ES-I3 (cell line): ENCODE results near the gene ZFAND6.
"Not testable (repeated sequence)": the region's sequence is repeated elsewhere in the genome, so short reads cannot be mapped to it uniquely, and the experiment has no call there.

Source experiments
- H3K36me3 ChIP-seq: 2 replicates; pipeline ENCODE4 v1.6.1; 2013; ENCODE audit warnings: mild to moderate bottlenecking, low read length, control low read depth, moderate library complexity; ENCODE audit not compliant: insufficient read depth
- H3K4me1 ChIP-seq: 2 replicates; pipeline ENCODE4 v1.6.1; 2013; ENCODE audit warnings: mild to moderate bottlenecking, control low read depth, low read length; ENCODE audit not compliant: insufficient read depth
- H3K9ac ChIP-seq: 2 replicates; pipeline ENCODE4 v1.6.1; 2013; ENCODE audit warnings: low read depth, mild to moderate bottlenecking, low read length, moderate library complexity
- H3K9me3 ChIP-seq: 2 replicates; pipeline ENCODE4 v1.6.1; 2013; ENCODE audit warnings: mild to moderate bottlenecking, low read length, moderate library complexity; ENCODE audit not compliant: control insufficient read depth, insufficient read depth

The ZFAND6 gene

GRCh38 chr15:80153900-80154299 is 94.4 kb downstream of the ZFAND6 start:
- no peaks in the 10 kb centered on the region for H3K9me3 ChIP-seq
- H3K4me1 ChIP-seq: peaks cover 19% of the 10 kb centered on the region
- H3K9ac ChIP-seq: peak overlapping the region; percentile 76; the same call in 1 of the 2 replicates
- no peaks in the 10 kb centered on the region for H3K36me3 ChIP-seq

- no peaks in the 10 kb centered on the region for H3K36me3 ChIP-seq
- H3K9me3 ChIP-seq: no peaks in the 10 kb centered on the region
- H3K9ac ChIP-seq: no peak overlapping the region
- peaks cover 19% of the 10 kb centered on the region for H3K4me1 ChIP-seq
Observed at GRCh38 chr15:80154336-80154735, 94.9 kb downstream of the ZFAND6 start.

GRCh38 chr15:80155001-80155377 is 95.5 kb downstream of the ZFAND6 start:
- no peaks in the 10 kb centered on the region for H3K36me3 ChIP-seq
- no peaks in the 10 kb centered on the region for H3K9me3 ChIP-seq
- peaks cover 19% of the 10 kb centered on the region for H3K4me1 ChIP-seq
- H3K9ac ChIP-seq: no peak overlapping the region

- not testable (repeated sequence) for H3K9me3 ChIP-seq, H3K9ac ChIP-seq, H3K36me3 ChIP-seq
- H3K4me1 ChIP-seq: peaks cover 24% of the 10 kb centered on the region
Observed at GRCh38 chr15:80155378-80156175, 96.1 kb downstream of the ZFAND6 start.

- H3K4me1 ChIP-seq: peaks cover 29% of the 10 kb centered on the region
- no peak overlapping the region for H3K9ac ChIP-seq
- no peaks in the 10 kb centered on the region for H3K9me3 ChIP-seq
- H3K36me3 ChIP-seq: no peaks in the 10 kb centered on the region
Observed at GRCh38 chr15:80156176-80156720, 96.8 kb downstream of the ZFAND6 start.

GRCh38 chr15:80157215-80157614 is 97.7 kb downstream of the ZFAND6 start:
- H3K9me3 ChIP-seq: no peaks in the 10 kb centered on the region
- no peaks in the 10 kb centered on the region for H3K36me3 ChIP-seq
- H3K9ac ChIP-seq: no peak overlapping the region
- peaks cover 23% of the 10 kb centered on the region; the same call in 1 of the 2 replicates for H3K4me1 ChIP-seq

- Histone ChIP-seq H3K9ac (no peak overlapping the region), H3K4me1 (peaks cover 16% of the 10 kb centered on the region; the same call in 1 of the 2 replicates), H3K9me3 (no peaks in the 10 kb centered on the region), H3K36me3 (peaks cover 4% of the 10 kb centered on the region; the same call in 1 of the 2 replicates)
Observed at GRCh38 chr15:80159301-80159700, 99.8 kb downstream of the ZFAND6 start.

GRCh38 chr15:80159811-80160569 is 100.5 kb downstream of the ZFAND6 start:
- Histone ChIP-seq H3K36me3 (peaks cover 4% of the 10 kb centered on the region; the same call in 1 of the 2 replicates), H3K9me3 (no peaks in the 10 kb centered on the region), H3K4me1 (peaks cover 10% of the 10 kb centered on the region; the same call in 1 of the 2 replicates), H3K9ac (no peak overlapping the region)

GRCh38 chr15:80160570-80161156 is 101.2 kb downstream of the ZFAND6 start:
- H3K9ac ChIP-seq: no peak overlapping the region
- H3K4me1 ChIP-seq: peaks cover 10% of the 10 kb centered on the region; the same call in 1 of the 2 replicates

GRCh38 chr15:80161468-80162016 is 102.1 kb downstream of the ZFAND6 start:
- H3K4me1 ChIP-seq: peaks cover 10% of the 10 kb centered on the region; the same call in 1 of the 2 replicates
- H3K9me3 ChIP-seq: no peaks in the 10 kb centered on the region
- no peak overlapping the region for H3K9ac ChIP-seq
- H3K36me3 ChIP-seq: peaks cover 4% of the 10 kb centered on the region; the same call in 1 of the 2 replicates

More at GRCh38 chr15:80160570-80161156, 101.2 kb downstream of the ZFAND6 start:
- Histone ChIP-seq H3K9me3 (no peaks in the 10 kb centered on the region), H3K36me3 (peaks cover 4% of the 10 kb centered on the region; the same call in 1 of the 2 replicates)

GRCh38 chr15:80162059-80162554 is 102.6 kb downstream of the ZFAND6 start:
- H3K9me3 ChIP-seq: no peaks in the 10 kb centered on the region
- H3K9ac ChIP-seq: no peak overlapping the region
- peaks cover 10% of the 10 kb centered on the region; the same call in 1 of the 2 replicates for H3K4me1 ChIP-seq
- H3K36me3 ChIP-seq: peaks cover 4% of the 10 kb centered on the region; the same call in 1 of the 2 replicates

GRCh38 chr15:80163217-80163616 is 103.7 kb downstream of the ZFAND6 start:
- Histone ChIP-seq H3K9me3 (no peaks in the 10 kb centered on the region), H3K4me1 (peaks cover 10% of the 10 kb centered on the region; the same call in 1 of the 2 replicates), H3K36me3 (peaks cover 4% of the 10 kb centered on the region; the same call in 1 of the 2 replicates), H3K9ac (no peak overlapping the region)

- H3K36me3 ChIP-seq: peaks cover 4% of the 10 kb centered on the region; the same call in 1 of the 2 replicates
- H3K9me3 ChIP-seq: no peaks in the 10 kb centered on the region
- H3K4me1 ChIP-seq: peaks cover 10% of the 10 kb centered on the region; the same call in 1 of the 2 replicates
Observed at GRCh38 chr15:80163897-80164296, 104.4 kb downstream of the ZFAND6 start.

More at GRCh38 chr15:80163897-80164296, 104.4 kb downstream of the ZFAND6 start:
- no peak overlapping the region for H3K9ac ChIP-seq
